Stimulated activated CD4-positive, alpha-beta T cell treated with anti-CD3 and anti-CD28 coated beads, Interleukin-4, amount 100 ng/mL, for 24 hours (primary cell): Measurements from ENCODE around the gene SPATA31C1.

ENCODE experiments used
- DNase-seq: peaks from one replicate; pipeline ENCODE4 v3.0.0-alpha.2; 2020

Gene SPATA31C1

DNA sequence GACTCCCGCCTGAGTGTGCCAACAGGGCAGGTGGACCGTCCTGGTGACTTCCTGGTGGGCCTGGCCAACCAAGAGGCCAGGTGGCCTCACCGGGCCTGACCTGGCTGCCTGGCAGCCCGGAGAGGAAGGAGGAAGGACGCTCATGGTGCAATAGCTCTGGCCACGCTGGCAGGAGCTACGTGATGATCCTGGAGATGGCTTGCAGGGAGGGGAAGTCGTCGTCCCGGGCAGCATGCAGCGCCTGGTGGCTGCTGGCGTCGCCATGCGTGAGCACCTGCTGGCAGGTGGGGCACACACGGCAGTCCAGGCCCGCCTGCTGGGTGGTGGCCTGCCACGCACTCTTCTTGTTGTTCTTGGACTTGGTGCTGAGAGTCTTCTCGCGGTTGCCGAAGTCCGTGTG is 26.3 kb downstream of the SPATA31C1 start:
- DNase-seq, result no peak

DNA sequence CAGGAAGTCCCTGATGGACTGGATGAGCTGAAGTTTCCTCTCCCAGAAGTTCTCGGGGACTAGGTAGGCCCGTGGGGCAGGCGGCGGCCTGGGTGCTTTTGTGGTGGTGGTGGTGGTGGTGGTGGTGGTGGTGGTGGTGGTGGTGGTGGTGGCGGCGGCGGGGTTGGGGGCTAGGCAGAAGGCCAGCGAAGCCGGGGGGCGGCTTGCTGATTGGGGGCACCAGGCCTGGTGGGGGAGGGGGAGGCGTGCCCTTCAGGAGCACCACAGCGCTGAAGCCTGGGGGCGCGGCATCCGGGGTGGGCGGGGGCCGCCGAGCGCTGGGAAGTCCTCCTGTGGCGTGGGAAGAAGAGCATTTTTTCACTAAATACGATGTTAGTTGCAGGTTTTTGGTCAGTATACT is 26.9 kb downstream of the SPATA31C1 start:
- DNase-seq, result no peak

DNA sequence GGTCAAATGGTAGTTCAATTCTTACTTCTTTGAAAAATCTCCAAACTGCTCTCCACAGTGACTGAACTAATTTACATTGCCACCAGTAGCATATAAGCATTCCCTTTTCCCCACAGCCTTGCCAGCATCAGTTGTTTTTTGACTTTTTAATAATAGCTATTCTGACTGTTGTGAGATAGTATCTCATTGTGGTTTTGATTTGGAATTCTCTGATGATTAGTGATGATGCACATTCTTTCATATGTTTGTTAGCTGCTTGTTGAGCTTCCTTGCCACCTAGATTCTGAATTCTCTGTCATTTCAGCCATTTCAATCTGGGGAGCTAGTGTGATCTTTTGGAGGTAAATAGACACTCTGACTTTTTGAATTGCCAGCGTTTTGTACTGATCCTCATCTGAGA is 32.5 kb downstream of the SPATA31C1 start:
- no peak for DNase-seq

DNA sequence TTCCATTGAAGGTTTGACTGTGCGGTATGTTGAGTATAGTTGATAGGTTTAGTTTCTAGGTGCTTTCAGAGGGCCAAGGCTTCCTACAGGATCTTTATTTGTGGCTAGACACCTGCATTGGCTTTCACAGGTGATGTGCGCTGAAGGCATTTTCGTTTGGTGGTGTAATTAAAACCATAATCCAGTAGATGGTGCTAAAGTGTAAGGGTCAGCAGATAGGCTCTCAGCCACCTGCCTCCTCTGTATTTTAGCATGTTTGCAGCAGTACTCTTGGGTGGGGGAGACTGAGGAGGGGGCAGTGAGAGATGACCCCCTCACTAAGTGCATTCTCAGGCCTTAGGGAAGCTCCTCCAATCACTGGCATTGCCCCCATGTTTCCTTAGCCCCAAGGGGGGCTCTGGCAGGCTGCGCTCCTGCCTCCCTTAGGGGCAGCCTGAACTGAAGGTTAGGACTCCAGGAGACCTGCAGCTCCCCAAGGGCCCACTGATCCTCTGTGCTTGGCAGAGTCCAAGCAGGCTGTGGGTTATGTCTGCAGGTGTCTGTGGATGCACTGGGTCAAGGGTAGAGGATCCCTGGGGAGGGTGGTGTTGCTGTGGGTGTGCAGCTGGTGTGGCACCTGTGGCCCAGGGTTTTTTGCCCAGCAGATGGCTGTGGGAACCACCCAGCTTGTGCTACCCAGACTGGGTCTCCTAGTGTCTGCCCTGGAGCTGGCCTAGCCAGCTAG is 33.2 kb downstream of the SPATA31C1 start:
- DNase-seq, result no peak

DNA sequence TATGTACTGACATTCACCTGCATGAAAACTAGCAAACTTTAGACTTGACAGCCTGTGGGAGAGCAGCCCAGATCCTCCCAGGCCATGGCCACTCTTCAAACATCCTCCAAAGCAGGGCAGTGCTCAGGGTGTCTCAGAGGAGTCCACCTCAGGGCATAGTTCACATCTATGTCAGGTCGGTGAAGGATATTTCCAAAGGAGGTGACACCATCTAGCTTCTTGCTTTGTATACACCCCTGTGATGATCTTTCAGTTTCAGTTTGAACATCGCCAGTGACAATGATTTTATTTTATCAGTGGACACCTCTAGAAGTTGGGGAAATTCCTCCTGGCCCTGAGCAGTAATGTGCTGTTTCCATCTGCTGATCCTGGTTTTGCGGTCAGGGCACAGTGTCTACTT is 36.5 kb downstream of the SPATA31C1 start:
- no peak for DNase-seq

DNA sequence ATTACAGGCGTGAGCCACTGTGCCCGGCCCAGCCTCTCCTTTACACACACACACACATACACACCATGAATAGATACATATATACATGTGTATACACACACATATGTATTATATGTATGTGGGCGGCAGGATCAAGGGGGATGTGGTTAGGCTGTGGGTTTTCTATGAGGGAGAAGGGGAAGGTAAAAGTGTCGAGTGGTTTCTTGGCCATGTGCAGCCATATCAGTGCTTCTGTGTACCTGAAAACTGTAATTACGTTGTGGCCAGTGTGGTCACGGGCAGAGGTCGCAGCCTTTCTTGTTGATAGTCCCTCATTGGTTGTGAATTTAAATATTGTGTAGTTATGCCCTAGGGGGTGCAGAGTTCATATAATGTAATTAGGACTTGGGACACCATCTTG is 40.1 kb downstream of the SPATA31C1 start:
- DNase-seq, result no peak

DNA sequence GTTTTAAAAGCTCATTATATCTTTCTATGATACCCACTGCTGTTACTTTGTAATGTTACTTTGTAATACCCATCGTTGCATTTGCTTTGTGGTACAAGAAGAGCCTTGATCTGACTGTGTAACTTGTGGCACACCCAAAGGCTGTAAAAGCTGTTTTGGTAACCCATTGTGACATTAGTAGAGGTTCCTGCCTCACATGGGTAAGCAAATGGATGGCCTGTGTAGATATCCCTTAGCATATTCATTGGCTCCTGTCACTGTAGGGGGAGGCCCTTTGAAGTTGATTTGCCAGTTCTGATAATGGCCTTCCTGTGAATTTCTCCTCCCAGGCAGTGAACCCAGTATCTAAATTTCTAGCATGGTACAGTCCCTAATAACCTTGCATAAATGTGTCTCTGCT is 40.8 kb downstream of the SPATA31C1 start:
- no peak for DNase-seq

DNA sequence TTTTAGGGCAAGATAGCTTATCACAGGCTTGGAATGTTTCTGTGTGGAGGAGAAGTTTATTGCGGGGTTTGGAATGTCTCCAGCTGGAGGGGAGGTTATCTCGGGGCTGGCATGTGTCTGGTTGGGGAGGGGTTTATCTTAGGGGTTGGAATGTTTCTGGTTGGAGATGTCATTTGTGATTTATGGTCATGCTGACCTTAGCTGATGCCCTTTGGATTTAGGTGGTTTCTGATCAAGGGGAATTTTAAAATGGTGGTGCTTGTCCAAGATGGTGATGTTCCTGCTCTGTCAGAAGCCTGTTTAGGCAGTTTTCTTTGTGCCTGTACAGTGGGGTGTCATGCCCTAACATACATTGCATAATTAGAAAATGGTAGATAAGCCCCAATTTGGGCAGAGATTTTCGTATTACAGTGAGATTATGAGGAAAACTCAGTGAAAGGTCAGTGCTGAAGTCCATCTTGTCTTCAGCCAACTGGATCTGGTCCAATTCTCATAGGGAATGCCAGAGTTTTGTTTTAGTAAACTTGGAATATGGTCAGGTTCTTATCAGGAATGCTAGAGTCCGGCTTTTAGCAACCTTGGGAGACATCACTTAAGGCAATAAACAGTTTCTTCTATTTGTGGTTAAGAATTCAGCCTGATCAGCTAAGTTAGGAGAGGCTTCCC is 42.3 kb downstream of the SPATA31C1 start:
- no peak for DNase-seq

DNA sequence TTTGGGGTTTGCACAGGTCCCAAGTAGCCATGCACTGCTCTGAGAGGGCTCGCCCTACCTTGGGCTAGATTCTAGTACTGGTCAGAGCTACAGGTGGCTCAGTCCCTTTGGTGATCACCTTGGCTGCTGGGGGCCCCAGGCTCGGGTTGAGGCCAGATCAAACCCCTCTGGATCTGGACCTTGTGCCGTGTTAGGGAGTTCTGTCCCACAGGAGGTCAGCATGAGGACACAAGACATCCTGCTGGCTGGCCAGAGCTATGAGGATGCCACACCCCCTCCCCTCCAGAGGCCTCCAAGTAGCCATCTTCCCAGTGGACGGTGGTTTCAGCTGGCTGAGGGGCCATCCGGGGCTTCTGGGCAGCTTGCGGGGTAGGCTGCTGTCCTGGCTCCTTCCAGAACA is 46.0 kb downstream of the SPATA31C1 start:
- no peak for DNase-seq

DNA sequence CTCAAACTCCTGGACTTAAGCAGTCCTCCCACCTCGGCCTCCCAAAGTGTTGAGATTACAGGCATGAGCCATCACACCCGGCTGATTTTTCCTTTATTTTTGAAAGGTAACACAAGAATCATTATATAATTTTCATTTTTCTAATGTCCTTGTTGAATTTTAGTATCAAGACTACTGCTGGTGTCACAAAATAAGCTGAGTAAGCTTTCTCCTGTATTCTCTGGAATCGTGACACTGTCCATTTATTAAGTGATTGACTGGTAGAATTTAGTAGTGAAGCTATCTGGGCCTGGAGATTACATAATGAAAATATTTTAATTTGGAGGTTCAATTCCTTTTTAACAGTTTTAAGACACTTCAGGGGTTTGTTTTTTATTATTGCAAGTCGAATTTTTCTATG is 47.1 kb downstream of the SPATA31C1 start:
- no peak for DNase-seq

DNA sequence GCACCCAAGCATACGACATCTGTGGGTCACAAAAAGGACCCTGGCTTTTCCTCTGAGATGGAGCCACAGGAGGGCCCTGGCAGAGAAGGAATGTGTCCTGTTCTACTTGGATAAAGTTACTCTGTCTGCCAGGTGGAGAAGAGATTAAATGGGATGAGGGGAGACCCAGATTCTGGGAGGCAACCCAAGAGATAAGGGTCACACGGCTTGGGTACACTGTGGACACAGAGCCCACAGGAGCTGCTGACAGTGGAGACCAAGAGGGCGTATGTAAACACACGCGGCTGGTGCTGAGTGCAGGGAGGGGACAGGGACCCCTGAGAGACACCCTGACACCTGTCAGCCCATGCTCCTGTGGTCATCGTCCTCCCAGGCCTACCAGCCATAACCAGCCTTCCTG is 50.4 kb downstream of the SPATA31C1 start:
- no peak for DNase-seq

DNA sequence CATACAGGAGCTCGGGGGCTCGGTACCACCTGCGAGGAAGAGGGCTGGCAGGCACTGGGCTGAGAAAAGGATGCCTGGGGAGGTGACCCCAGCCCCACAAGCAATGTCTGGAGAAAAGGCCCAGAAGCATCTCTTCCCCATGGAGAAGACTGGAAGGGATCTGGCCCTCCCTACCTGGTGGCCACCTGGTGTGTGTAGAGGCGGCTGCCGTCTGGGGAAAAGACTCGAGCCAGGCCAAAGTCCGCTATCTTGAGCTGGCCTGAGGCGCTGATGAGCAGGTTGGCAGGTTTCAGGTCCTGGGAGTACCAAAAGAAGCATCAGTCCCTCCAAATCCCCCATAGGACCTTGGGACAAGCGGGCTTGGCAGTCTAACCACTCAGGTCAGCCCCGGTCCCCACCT is 52.8 kb downstream of the SPATA31C1 start:
- no peak for DNase-seq

DNA sequence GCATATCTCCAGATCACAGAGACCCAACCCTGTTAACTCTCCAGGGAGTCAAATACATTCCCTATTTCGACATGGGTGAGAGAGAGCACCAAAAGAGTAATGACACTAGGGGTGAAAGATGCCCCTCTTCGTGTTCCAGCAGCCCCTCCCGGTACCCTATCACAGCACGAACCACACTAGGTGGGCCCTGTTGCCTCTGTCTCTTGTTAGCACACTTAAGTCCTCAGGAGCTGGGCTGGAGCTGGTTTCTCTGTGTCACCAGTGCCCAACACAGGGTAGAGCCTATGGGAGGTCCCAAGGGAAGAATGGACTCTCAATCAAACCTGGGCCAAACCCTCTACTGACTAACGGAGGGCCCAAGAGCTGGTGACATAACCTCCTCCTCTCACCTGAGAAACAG is 55.4 kb downstream of the SPATA31C1 start:
- DNase-seq, result no peak
